Stomach (tissue), 9 donors: ENCODE data around the gene CYP27A1. TPM values are rescaled to one million over a fixed set of nuclear protein-coding genes. Genes with fewer than 3 reads are reported as not detected.

ENCODE experiments used
- DNase-seq, 2 donors: peaks; one replicate each; pipeline versions ENCODE4 v3.0.0 to v3.0.0-alpha.2; 2013 to 2019
- H3K27ac ChIP-seq, 5 donors: fragments of 200-600 bp in 4 of 5; sonication (generic) in 4 of 5; one replicate each; pipeline ENCODE4 v1.5.1; 2013 to 2019; ENCODE audit warnings: mild to moderate bottlenecking in 1 of 5, moderate library complexity in 1 of 5
- H3K27me3 ChIP-seq, 3 donors: fragments of 200-600 bp; sonication (generic); one replicate each; pipeline ENCODE4 v1.5.1; 2017 to 2019; ENCODE audit warnings: mixed run types in 1 of 3
- H3K36me3 ChIP-seq, 4 donors: fragments of 200-600 bp; sonication (generic); 1 replicate in 3 of 4; 2 replicates in 1 of 4; pipeline ENCODE4 v1.5.1; 2016 to 2019
- H3K4me1 ChIP-seq, 4 donors: fragments of 200-600 bp; sonication (generic); one replicate each; pipeline ENCODE4 v1.5.1; 2016 to 2019
- H3K4me3 ChIP-seq, 4 donors: fragments of 200-600 bp; sonication (generic) in 3 of 4; one replicate each; pipeline ENCODE4 v1.5.1; 2016 to 2019; ENCODE audit warnings: mild to moderate bottlenecking in 1 of 4
- H3K9me3 ChIP-seq, 4 donors: fragments of 200-600 bp; sonication (generic); one replicate each; pipeline ENCODE4 v1.5.1; 2016 to 2019
- EP300 ChIP-seq: sonication (generic); formaldehyde crosslinking; IDR thresholded peaks from one replicate; pipeline ENCODE4 v1.6.1; 2017; ENCODE audit warnings: antibody characterized with exemption
- POLR2A ChIP-seq, 4 donors: fragments of 450-650 bp; IDR thresholded peaks; one replicate each; pipeline ENCODE4 v1.6.1; 2016; ENCODE audit warnings: antibody characterized with exemption in 4 of 4, control low read depth in 2 of 4, mild to moderate bottlenecking in 1 of 4, moderate library complexity in 1 of 4
- POLR2AphosphoS5 ChIP-seq, 3 donors: sonication (generic); formaldehyde crosslinking; IDR thresholded peaks; one replicate each; pipeline ENCODE4 v1.6.1; 2016; ENCODE audit warnings: antibody characterized with exemption in 3 of 3
- WGBS, 5 donors: extraction: QIAGEN DNeasy Blood & Tissue Kit in 3 of 5; methylation state at CpG; one replicate each; pipeline versions ENCODE4 v1.1.5 to v1.1.7; 2013 to 2018; 5-methylcytosine and 5-hydroxymethylcytosine counted together
- intact Hi-C: fragments of 100-400 bp; cut with DNase I; formaldehyde crosslinking; loops from one replicate; pipeline ENCODE4 v1.15.1; 2023; ENCODE audit warnings: low total_unique reads
- polyA plus RNA-seq, 3 donors: library from polyadenylated mRNA; stranded (reverse); fragments of 200-250 nt; gene quantifications; one replicate each; pipeline ENCODE4 v1.2.3, GENCODE V29; 2013
- total RNA-seq, 5 donors: library from RNA; depleted of rRNA; stranded (reverse); fragments of >200 nt; gene quantifications; one replicate each; pipeline versions ENCODE4 v1.1.0 to v1.2.3, GENCODE V29; 2014 to 2016
- TF ChIP-seq, protein P1 (sequence below), 7 experiments: fragments of 450-650 bp in 4 of 7; fragments of 200-600 bp in 3 of 7; sonication (generic) in 3 of 7; IDR thresholded peaks; one replicate each; pipeline ENCODE4 v1.5.1; 2016 to 2019; ENCODE audit warnings: antibody characterized with exemption in 7 of 7, control low read depth in 2 of 7, mild to moderate bottlenecking in 1 of 7
- donor health status: healthy with polysubstance abuse.
- donor health status: Bipolar disorder and iron deficiency.
- donor health status: healthy.

The CYP27A1 gene
- total and polyA plus RNA-seq, 8 donors = 4.4 to 546 (median 13.6) TPM

DNA sequence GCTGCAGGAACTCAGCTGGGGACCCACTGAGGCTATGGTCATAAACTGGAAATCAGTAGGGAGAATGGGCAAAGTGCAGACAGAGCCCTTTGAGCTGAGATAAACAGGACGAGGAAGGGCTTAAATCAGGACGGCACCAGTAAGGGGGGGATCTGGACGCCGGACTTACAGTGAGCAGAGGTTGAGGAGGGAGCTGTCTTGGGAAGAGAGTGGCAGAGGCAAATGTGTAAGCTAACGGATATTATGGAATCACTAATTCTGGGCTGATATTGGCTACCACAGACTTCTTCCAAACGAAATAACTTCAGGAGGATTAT is 539 bp downstream of the CYP27A1 start:
- H3K27ac ChIP-seq = peak overlapping the region in 4 of 5 donors; percentile 68 to 87 (median 80)
- TF ChIP-seq POLR2AphosphoS5 (IDR thresholded peaks at IDR 0.05) (no peak), EP300 (no peak)
- peak overlapping the region; percentile 64 to 70 (median 66) for H3K4me3 ChIP-seq
- peak in 1 of 2 donors; percentile 45 for DNase-seq
- H3K9me3 ChIP-seq = peaks cover 0 to 3% (median 0%) of the 10 kb centered on the region in 4 donors
- peaks cover 0 to 11% (median 10%) of the 10 kb centered on the region in 3 donors for H3K27me3 ChIP-seq
- no peaks in the 10 kb centered on the region for H3K36me3 ChIP-seq
- WGBS, 5 donors = 11 to 22% (median 19%) methylated on average over 6 of the region's 6 CpGs
- H3K4me1 ChIP-seq = peaks cover 12 to 45% (median 22%) of the 10 kb centered on the region in 4 donors
- intact Hi-C loops = no loop called here

DNA sequence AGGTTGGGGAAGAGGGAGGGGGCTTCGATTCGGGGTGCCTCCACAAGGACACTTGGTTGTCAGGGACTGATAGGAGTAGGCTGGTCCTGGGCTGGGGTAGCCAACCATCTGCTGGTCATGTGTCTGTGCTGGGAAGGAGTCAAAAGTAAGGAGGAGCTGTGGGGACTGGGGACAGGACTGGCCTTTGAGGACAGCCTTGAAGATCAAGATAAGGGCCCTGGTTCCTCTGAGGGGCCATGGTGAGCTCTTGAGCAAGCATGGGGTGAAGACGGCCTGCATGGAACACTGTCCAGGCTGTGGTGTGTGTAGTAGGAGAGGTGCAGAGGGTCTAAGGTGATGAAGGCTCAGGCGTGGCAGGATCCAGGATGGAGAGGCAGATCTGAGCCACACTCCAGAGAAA is 1.7 kb downstream of the CYP27A1 start:
- Histone ChIP-seq H3K4me1 (peaks cover 12 to 45% (median 22%) of the 10 kb centered on the region in 4 donors), H3K27ac (no peak overlapping the region), H3K36me3 (no peaks in the 10 kb centered on the region), H3K4me3 (peak overlapping the region in 1 of 4 donors; percentile 28), H3K9me3 (peaks cover 0 to 4% (median 0%) of the 10 kb centered on the region in 4 donors), H3K27me3 (peaks cover 0 to 11% (median 10%) of the 10 kb centered on the region in 3 donors)
- no peak for DNase-seq
- TF ChIP-seq POLR2A (IDR thresholded peaks at IDR 0.05) = no peak
- TF ChIP-seq POLR2AphosphoS5 (IDR thresholded peaks at IDR 0.05) = no peak
- no peak for TF ChIP-seq EP300
- TF ChIP-seq, protein P1, sequence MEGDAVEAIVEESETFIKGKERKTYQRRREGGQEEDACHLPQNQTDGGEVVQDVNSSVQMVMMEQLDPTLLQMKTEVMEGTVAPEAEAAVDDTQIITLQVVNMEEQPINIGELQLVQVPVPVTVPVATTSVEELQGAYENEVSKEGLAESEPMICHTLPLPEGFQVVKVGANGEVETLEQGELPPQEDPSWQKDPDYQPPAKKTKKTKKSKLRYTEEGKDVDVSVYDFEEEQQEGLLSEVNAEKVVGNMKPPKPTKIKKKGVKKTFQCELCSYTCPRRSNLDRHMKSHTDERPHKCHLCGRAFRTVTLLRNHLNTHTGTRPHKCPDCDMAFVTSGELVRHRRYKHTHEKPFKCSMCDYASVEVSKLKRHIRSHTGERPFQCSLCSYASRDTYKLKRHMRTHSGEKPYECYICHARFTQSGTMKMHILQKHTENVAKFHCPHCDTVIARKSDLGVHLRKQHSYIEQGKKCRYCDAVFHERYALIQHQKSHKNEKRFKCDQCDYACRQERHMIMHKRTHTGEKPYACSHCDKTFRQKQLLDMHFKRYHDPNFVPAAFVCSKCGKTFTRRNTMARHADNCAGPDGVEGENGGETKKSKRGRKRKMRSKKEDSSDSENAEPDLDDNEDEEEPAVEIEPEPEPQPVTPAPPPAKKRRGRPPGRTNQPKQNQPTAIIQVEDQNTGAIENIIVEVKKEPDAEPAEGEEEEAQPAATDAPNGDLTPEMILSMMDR (IDR thresholded peaks at IDR 0.05) = no peak
- intact Hi-C loops = no loop called here
- 89 to 95% (median 92%) methylated on average over 4 of the region's 4 CpGs for WGBS, 5 donors

DNA sequence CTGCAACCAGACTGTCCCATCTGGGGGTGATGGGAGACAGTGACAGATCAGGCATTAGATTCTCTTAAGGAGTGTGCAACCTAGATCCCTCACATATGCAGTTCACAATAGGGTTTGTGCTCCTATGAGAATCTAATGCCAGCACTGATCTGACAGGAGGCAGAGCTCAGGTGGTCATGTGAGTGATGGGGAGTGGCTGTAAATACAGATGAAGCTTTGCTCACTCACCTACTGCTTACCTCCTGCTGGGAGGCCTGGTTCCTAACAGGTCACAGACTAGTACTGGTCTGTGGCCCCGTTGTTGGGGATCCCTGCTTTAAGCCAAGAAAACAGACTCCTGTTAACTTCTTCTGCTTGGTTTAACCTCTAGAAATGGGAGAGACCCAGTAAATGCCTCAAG is 3.2 kb downstream of the CYP27A1 start:
- Histone ChIP-seq H3K9me3 (peaks cover 0 to 4% (median 0%) of the 10 kb centered on the region in 4 donors), H3K4me3 (no peak overlapping the region), H3K27me3 (peaks cover 0 to 11% (median 10%) of the 10 kb centered on the region in 3 donors), H3K27ac (no peak overlapping the region), H3K36me3 (no peaks in the 10 kb centered on the region), H3K4me1 (peaks cover 12 to 45% (median 22%) of the 10 kb centered on the region in 4 donors)
- intact Hi-C loops = no loop called here
- peak in 1 of 2 donors; percentile 50 for DNase-seq
- WGBS, 5 donors = 16 to 40% (median 24%) methylated on average over 1 of the region's 1 CpG
- TF ChIP-seq EP300 (no peak), POLR2AphosphoS5 (IDR thresholded peaks at IDR 0.05) (no peak), POLR2A (IDR thresholded peaks at IDR 0.05) (no peak)
- TF ChIP-seq, protein P1 (IDR thresholded peaks at IDR 0.05) = no peak

DNA sequence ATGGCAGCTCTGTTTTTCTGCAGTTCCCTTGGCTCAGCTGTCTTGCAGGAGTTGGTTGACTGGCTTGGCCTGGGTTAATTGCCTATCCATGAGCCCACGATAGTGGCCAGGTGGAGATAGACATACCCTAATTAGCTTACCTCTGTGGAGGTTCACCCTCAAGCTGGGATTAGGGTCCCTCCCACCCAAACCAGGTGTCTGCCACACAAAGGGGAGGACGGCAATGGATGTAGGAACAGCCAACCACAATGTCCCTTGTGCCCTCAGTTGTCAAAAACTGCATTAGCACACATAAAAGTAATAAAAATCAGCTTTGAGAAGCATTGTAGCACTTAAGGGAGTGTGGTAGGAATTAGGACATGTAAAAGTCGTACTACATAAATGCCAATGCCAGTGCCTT is 4.2 kb downstream of the CYP27A1 start:
- intact Hi-C loops = no loop called here
- no peak overlapping the region for H3K27ac ChIP-seq
- TF ChIP-seq, protein P1 (IDR thresholded peaks at IDR 0.05) = no peak
- no peak for TF ChIP-seq EP300
- TF ChIP-seq POLR2AphosphoS5 (IDR thresholded peaks at IDR 0.05) = no peak
- TF ChIP-seq POLR2A (IDR thresholded peaks at IDR 0.05) = no peak
- H3K9me3 ChIP-seq = peaks cover 0 to 4% (median 0%) of the 10 kb centered on the region in 4 donors
- peaks cover 4 to 38% (median 17%) of the 10 kb centered on the region in 4 donors for H3K4me1 ChIP-seq
- 86 to 95% (median 92%) methylated on average over 3 of the region's 3 CpGs for WGBS, 5 donors
- no peak for DNase-seq
- peaks cover 0 to 11% (median 10%) of the 10 kb centered on the region in 3 donors for H3K27me3 ChIP-seq
- no peak overlapping the region for H3K4me3 ChIP-seq
- no peaks in the 10 kb centered on the region for H3K36me3 ChIP-seq

DNA sequence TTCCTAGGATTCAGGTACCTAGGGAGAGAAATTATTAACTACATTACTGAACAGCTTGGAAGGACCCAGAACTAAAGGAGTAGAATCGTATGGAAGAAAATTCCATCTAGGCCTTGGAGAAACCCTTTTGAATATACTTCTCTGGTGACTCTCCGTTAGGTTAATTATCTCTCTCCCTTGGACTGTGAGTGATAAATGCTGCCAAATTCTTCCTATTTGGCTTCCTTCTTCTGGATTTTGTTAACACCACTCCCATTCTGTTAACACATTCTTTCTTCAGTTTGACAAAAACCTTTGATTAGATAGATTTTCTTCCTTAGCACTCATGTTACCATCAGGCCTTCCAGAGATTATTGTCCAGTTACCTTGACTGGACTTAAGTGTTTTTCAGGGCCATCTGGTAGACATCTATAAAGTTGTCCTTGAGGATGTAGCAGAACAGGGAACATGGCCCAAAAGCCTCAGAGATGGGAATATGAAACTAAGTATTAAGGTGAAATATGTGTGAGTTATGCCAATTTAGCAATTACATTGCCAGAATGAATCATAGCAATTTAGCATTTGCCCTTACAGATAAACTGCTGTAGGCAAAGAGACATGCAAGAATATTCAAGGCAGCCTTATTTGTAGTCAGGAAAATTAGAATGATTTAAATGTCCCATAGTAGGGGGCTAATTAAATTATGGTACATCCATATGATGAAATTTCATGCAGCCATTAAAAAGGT is 6.7 kb downstream of the CYP27A1 start:
- DNase-seq = no peak
- TF ChIP-seq, protein P1 (IDR thresholded peaks at IDR 0.05) = no peak
- TF ChIP-seq POLR2A (IDR thresholded peaks at IDR 0.05) (no peak), EP300 (no peak), POLR2AphosphoS5 (IDR thresholded peaks at IDR 0.05) (no peak)
- 76 to 89% (median 82%) methylated on average over 2 of the region's 2 CpGs for WGBS, 5 donors
- peaks cover 0 to 4% (median 0%) of the 10 kb centered on the region in 4 donors for H3K9me3 ChIP-seq
- no peak overlapping the region for H3K4me3 ChIP-seq
- peaks cover 0 to 15% (median 3%) of the 10 kb centered on the region in 4 donors for H3K4me1 ChIP-seq
- H3K27me3 ChIP-seq = no peaks in the 10 kb centered on the region
- H3K27ac ChIP-seq = peak overlapping the region in 1 of 5 donors; percentile 9
- no peaks in the 10 kb centered on the region for H3K36me3 ChIP-seq
- intact Hi-C loops = no loop called here
